ENCODE measurements around the gene MROH7. TPM values are rescaled to one million over a fixed set of nuclear protein-coding genes. Genes with fewer than 3 reads are reported as not detected.

The MROH7 gene
- total RNA-seq, 1 experiment from 2014 or later: not detected

- H3K27me3 ChIP-seq (ENCODE audit: low read length): no peaks in the 10 kb centered on the region
Observed at GRCh38 chr1:54745274-54745673, 103.7 kb downstream of the MROH7 start.

GRCh38 chr1:54745864-54746263, 104.3 kb downstream of the MROH7 start:
- H3K4me2 ChIP-seq (ENCODE audit: low read depth, low read length, poor library complexity, severe bottlenecking): no peak overlapping the region
- no peak overlapping the region for H3K9ac ChIP-seq (ENCODE audit: low read length)
- no peaks in the 10 kb centered on the region for H3K79me2 ChIP-seq (ENCODE audit: low read length)
- peaks cover 4% of the 10 kb centered on the region; the same call in 1 of the 2 replicates for H3K36me3 ChIP-seq (ENCODE audit: insufficient read depth, low read length)
- H3K9me3 ChIP-seq (ENCODE audit: low read length): no peaks in the 10 kb centered on the region
- no peaks in the 10 kb centered on the region for H3K9me2 ChIP-seq (replicated peaks; ENCODE audit: insufficient read depth, low read length)
- no peaks in the 10 kb centered on the region for H3K4me1 ChIP-seq (ENCODE audit: low read length)
- H3K27me3 ChIP-seq (ENCODE audit: low read length): no peaks in the 10 kb centered on the region
- 0 out of 2 replicates have a peak, but pooled peaks cover 6% of the 10 kb centered on the region for H4K20me1 ChIP-seq (ENCODE audit: insufficient read depth, low read depth, low read length)
- DNase-seq: no peak
- H3K4me3 ChIP-seq (ENCODE audit: low read length): no peak overlapping the region
- H3K27ac ChIP-seq (ENCODE audit: low read length): no peak overlapping the region
- H2AFZ ChIP-seq (ENCODE audit: low read length): no peak overlapping the region

More at GRCh38 chr1:54745274-54745673, 103.7 kb downstream of the MROH7 start:
- no peak overlapping the region for H3K4me2 ChIP-seq (ENCODE audit: low read depth, low read length, poor library complexity, severe bottlenecking)
- no peak for DNase-seq
- no peak overlapping the region for H3K4me3 ChIP-seq (ENCODE audit: low read length)
- no peak overlapping the region for H2AFZ ChIP-seq (ENCODE audit: low read length)
- 0 out of 2 replicates have a peak, but pooled peaks cover 6% of the 10 kb centered on the region for H4K20me1 ChIP-seq (ENCODE audit: insufficient read depth, low read depth, low read length)
- H3K79me2 ChIP-seq (ENCODE audit: low read length): no peaks in the 10 kb centered on the region
- peaks cover 4% of the 10 kb centered on the region; the same call in 1 of the 2 replicates for H3K36me3 ChIP-seq (ENCODE audit: insufficient read depth, low read length)
- H3K9me2 ChIP-seq (replicated peaks; ENCODE audit: insufficient read depth, low read length): no peaks in the 10 kb centered on the region
- no peaks in the 10 kb centered on the region for H3K4me1 ChIP-seq (ENCODE audit: low read length)
- no peak overlapping the region for H3K27ac ChIP-seq (ENCODE audit: low read length)
- no peak overlapping the region for H3K9ac ChIP-seq (ENCODE audit: low read length)
- H3K9me3 ChIP-seq (ENCODE audit: low read length): no peaks in the 10 kb centered on the region

GRCh38 chr1:54748094-54748835, 106.7 kb downstream of the MROH7 start:
- Histone ChIP-seq H4K20me1 (ENCODE audit: insufficient read depth, low read depth, low read length) (no peaks in the 10 kb centered on the region), H3K4me3 (ENCODE audit: low read length) (no peak overlapping the region), H3K27me3 (ENCODE audit: low read length) (no peaks in the 10 kb centered on the region), H3K4me1 (ENCODE audit: low read length) (no peaks in the 10 kb centered on the region), H3K79me2 (ENCODE audit: low read length) (no peaks in the 10 kb centered on the region), H3K9me3 (ENCODE audit: low read length) (no peaks in the 10 kb centered on the region), H3K36me3 (ENCODE audit: insufficient read depth, low read length) (no peaks in the 10 kb centered on the region), H3K9ac (ENCODE audit: low read length) (no peak overlapping the region), H3K27ac (ENCODE audit: low read length) (no peak overlapping the region), H3K4me2 (ENCODE audit: low read depth, low read length, poor library complexity, severe bottlenecking) (no peak overlapping the region), H3K9me2 (replicated peaks; ENCODE audit: insufficient read depth, low read length) (no peaks in the 10 kb centered on the region), H2AFZ (ENCODE audit: low read length) (no peak overlapping the region)
- DNase-seq: no peak

GRCh38 chr1:54750596-54750995, 109.0 kb downstream of the MROH7 start:
- Histone ChIP-seq H3K9me3 (ENCODE audit: low read length) (no peaks in the 10 kb centered on the region), H2AFZ (ENCODE audit: low read length) (no peak overlapping the region), H3K79me2 (ENCODE audit: low read length) (no peaks in the 10 kb centered on the region), H3K4me3 (ENCODE audit: low read length) (no peak overlapping the region), H3K9me2 (replicated peaks; ENCODE audit: insufficient read depth, low read length) (no peaks in the 10 kb centered on the region), H3K27me3 (ENCODE audit: low read length) (no peaks in the 10 kb centered on the region), H4K20me1 (ENCODE audit: insufficient read depth, low read depth, low read length) (no peaks in the 10 kb centered on the region), H3K27ac (ENCODE audit: low read length) (no peak overlapping the region), H3K9ac (ENCODE audit: low read length) (no peak overlapping the region), H3K4me2 (ENCODE audit: low read depth, low read length, poor library complexity, severe bottlenecking) (no peak overlapping the region), H3K36me3 (ENCODE audit: insufficient read depth, low read length) (no peaks in the 10 kb centered on the region), H3K4me1 (ENCODE audit: low read length) (no peaks in the 10 kb centered on the region)
- DNase-seq: no peak

- Histone ChIP-seq H4K20me1 (ENCODE audit: insufficient read depth, low read depth, low read length) (no peaks in the 10 kb centered on the region), H3K9me3 (ENCODE audit: low read length) (no peaks in the 10 kb centered on the region), H3K9me2 (replicated peaks; ENCODE audit: insufficient read depth, low read length) (no peaks in the 10 kb centered on the region), H3K4me1 (ENCODE audit: low read length) (no peaks in the 10 kb centered on the region), H3K36me3 (ENCODE audit: insufficient read depth, low read length) (no peaks in the 10 kb centered on the region), H2AFZ (ENCODE audit: low read length) (no peak overlapping the region), H3K79me2 (ENCODE audit: low read length) (no peaks in the 10 kb centered on the region), H3K27me3 (ENCODE audit: low read length) (no peaks in the 10 kb centered on the region), H3K9ac (ENCODE audit: low read length) (no peak overlapping the region), H3K4me3 (ENCODE audit: low read length) (no peak overlapping the region), H3K4me2 (ENCODE audit: low read depth, low read length, poor library complexity, severe bottlenecking) (no peak overlapping the region), H3K27ac (ENCODE audit: low read length) (no peak overlapping the region)
- DNase-seq: no peak
Observed at GRCh38 chr1:54751426-54751825, 109.8 kb downstream of the MROH7 start.

GRCh38 chr1:54754045-54754444, 112.5 kb downstream of the MROH7 start:
- Histone ChIP-seq H2AFZ (ENCODE audit: low read length) (no peak overlapping the region), H3K27me3 (ENCODE audit: low read length) (no peaks in the 10 kb centered on the region), H3K4me1 (ENCODE audit: low read length) (no peaks in the 10 kb centered on the region), H3K9ac (ENCODE audit: low read length) (no peak overlapping the region), H3K36me3 (ENCODE audit: insufficient read depth, low read length) (no peaks in the 10 kb centered on the region; the same call in 1 of the 2 replicates), H3K27ac (ENCODE audit: low read length) (no peak overlapping the region), H3K4me3 (ENCODE audit: low read length) (no peak overlapping the region), H3K9me3 (ENCODE audit: low read length) (no peaks in the 10 kb centered on the region), H3K79me2 (ENCODE audit: low read length) (no peaks in the 10 kb centered on the region), H4K20me1 (ENCODE audit: insufficient read depth, low read depth, low read length) (no peaks in the 10 kb centered on the region), H3K9me2 (replicated peaks; ENCODE audit: insufficient read depth, low read length) (no peaks in the 10 kb centered on the region), H3K4me2 (ENCODE audit: low read depth, low read length, poor library complexity, severe bottlenecking) (no peak overlapping the region)
- no peak for DNase-seq

GRCh38 chr1:54754486-54755285, 113.1 kb downstream of the MROH7 start:
- no peak for DNase-seq
- H3K9me3 ChIP-seq (ENCODE audit: low read length): no peaks in the 10 kb centered on the region
- H3K4me2 ChIP-seq (ENCODE audit: low read depth, low read length, poor library complexity, severe bottlenecking): no peak overlapping the region
- no peak overlapping the region for H3K27ac ChIP-seq (ENCODE audit: low read length)
- no peaks in the 10 kb centered on the region; the same call in 1 of the 2 replicates for H3K36me3 ChIP-seq (ENCODE audit: insufficient read depth, low read length)
- no peaks in the 10 kb centered on the region for H3K79me2 ChIP-seq (ENCODE audit: low read length)
- no peak overlapping the region for H3K4me3 ChIP-seq (ENCODE audit: low read length)
- H3K4me1 ChIP-seq (ENCODE audit: low read length): no peaks in the 10 kb centered on the region
- no peaks in the 10 kb centered on the region for H4K20me1 ChIP-seq (ENCODE audit: insufficient read depth, low read depth, low read length)
- no peaks in the 10 kb centered on the region for H3K27me3 ChIP-seq (ENCODE audit: low read length)
- no peak overlapping the region for H3K9ac ChIP-seq (ENCODE audit: low read length)
- no peak overlapping the region for H2AFZ ChIP-seq (ENCODE audit: low read length)
- H3K9me2 ChIP-seq (replicated peaks; ENCODE audit: insufficient read depth, low read length): no peaks in the 10 kb centered on the region

- Histone ChIP-seq H2AFZ (ENCODE audit: low read length) (no peak overlapping the region), H3K79me2 (ENCODE audit: low read length) (peaks cover 15% of the 10 kb centered on the region), H3K9ac (ENCODE audit: low read length) (no peak overlapping the region), H3K27ac (ENCODE audit: low read length) (no peak overlapping the region), H3K9me3 (ENCODE audit: low read length) (no peaks in the 10 kb centered on the region), H3K4me3 (ENCODE audit: low read length) (no peak overlapping the region), H3K4me2 (ENCODE audit: low read depth, low read length, poor library complexity, severe bottlenecking) (no peak overlapping the region), H3K9me2 (replicated peaks; ENCODE audit: insufficient read depth, low read length) (no peaks in the 10 kb centered on the region), H3K4me1 (ENCODE audit: low read length) (peaks cover 13% of the 10 kb centered on the region), H3K27me3 (ENCODE audit: low read length) (no peaks in the 10 kb centered on the region), H3K36me3 (ENCODE audit: insufficient read depth, low read length) (no peaks in the 10 kb centered on the region; the same call in 1 of the 2 replicates), H4K20me1 (ENCODE audit: insufficient read depth, low read depth, low read length) (no peaks in the 10 kb centered on the region)
- DNase-seq: no peak
Observed at GRCh38 chr1:54757833-54758232, 116.2 kb downstream of the MROH7 start.

Measured in Karpas-422 (cell line).